ENCODE results near the gene ZSCAN22.

Gene ZSCAN22

DNA sequence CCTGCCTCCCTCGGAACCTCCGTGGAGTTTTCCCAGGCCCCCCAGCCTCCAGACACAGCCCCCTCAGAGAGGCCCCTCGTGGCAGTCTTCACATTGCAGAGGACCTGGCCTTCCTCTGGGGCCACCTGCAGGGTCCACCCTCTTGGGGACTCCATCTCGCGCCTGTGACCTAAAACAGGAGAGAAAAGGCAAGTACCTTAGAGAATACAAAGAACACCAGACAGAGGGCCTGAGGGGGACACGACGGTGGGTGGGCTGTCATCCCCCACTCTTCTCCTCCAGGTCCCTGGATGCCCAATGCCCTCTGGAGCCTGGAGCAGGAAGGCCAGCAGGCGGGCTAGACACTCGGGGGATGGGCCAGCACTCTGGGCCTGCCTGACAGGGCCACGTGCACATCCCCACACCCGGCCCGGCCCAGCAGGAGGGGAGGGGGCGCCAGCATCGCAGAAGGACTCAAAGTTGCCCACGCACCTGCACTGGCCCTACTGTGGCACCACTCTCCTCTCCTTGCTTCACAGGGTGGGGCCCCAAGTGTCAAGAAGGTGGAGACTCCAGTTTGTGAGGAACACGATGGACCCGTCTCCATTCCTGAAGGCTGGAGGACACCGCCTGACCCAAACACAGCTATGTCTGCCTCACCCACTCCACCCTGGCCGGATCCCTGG, 30.8 kb downstream of the ZSCAN22 start:
- no peak overlapping the region for H3K27ac ChIP-seq
- no peak for TF ChIP-seq ZFX (IDR thresholded peaks at IDR 0.05)
- TF ChIP-seq, protein P1, sequence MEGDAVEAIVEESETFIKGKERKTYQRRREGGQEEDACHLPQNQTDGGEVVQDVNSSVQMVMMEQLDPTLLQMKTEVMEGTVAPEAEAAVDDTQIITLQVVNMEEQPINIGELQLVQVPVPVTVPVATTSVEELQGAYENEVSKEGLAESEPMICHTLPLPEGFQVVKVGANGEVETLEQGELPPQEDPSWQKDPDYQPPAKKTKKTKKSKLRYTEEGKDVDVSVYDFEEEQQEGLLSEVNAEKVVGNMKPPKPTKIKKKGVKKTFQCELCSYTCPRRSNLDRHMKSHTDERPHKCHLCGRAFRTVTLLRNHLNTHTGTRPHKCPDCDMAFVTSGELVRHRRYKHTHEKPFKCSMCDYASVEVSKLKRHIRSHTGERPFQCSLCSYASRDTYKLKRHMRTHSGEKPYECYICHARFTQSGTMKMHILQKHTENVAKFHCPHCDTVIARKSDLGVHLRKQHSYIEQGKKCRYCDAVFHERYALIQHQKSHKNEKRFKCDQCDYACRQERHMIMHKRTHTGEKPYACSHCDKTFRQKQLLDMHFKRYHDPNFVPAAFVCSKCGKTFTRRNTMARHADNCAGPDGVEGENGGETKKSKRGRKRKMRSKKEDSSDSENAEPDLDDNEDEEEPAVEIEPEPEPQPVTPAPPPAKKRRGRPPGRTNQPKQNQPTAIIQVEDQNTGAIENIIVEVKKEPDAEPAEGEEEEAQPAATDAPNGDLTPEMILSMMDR (conservative IDR thresholded peaks at IDR 0.05), result no peak

DNA sequence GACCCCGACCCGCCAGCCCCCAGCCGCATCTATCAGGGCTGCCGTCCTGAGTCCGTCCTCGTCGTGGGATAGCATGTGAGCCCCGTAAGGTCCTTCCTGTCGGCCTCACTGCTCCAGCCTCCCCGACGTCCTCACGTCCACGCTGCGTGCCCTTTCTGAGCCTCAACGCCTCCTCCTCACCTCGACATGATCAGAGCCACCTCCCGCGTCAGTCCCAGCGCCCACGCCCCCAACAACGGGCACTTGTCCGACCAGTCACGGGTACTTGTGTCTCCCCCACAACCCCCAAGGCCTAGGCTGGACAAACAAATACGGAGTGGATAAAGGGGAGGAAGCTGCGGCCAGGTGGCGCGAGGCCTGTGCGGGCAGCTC, 35.1 kb downstream of the ZSCAN22 start:
- TF ChIP-seq, protein P1 (conservative IDR thresholded peaks at IDR 0.05), result no peak
- no peak for TF ChIP-seq ZFX (IDR thresholded peaks at IDR 0.05)
- H3K27ac ChIP-seq, result peak overlapping the region; percentile 88

DNA sequence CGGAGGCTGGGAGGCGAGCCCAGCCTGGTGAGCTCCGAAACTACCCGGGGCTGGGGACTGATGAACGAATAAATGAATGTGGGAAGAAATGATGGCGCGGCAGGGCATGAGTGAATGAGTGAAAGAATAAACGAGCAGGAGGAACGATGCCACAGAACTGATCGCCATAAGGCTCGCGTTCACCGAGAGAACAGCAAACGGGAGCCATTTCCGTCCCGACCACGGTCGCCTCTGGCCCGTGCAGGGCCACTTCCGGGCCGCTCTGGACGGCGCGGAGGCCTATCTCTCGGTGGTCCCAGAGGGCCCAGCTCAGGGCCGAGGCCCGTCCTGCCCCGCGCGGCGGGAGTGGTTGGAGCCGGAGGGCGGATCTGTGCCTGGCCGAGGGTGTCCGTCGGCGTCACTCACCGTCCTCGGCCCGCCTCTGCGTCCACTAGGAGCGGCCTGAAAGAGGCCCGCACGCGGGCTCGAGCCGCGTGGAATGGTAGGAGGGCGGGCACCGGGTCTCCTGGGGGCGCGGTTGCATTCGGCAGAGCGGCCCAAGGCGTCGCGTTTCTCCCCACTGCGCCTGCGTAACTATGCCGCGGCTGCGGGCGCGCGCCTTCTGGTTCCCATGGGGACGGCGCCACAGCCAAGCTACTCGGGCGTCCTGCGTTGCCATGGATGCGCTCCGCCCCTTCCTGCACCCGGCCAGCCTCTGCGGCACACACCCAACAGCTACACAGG, 35.6 kb downstream of the ZSCAN22 start, which contains the start of gene ZNF497:
TSS of gene ZNF497 (minus strand) at position 480 of the 723 bp plus-strand sequence. CDS start 5,116 bp downstream, outside the sequence.
- peak within 1 kb of the TSS; percentile 88 for H3K27ac ChIP-seq
- peak; percentile 93 for TF ChIP-seq ZFX (IDR thresholded peaks at IDR 0.05)
- TF ChIP-seq, protein P1 (conservative IDR thresholded peaks at IDR 0.05), result no peak

DNA sequence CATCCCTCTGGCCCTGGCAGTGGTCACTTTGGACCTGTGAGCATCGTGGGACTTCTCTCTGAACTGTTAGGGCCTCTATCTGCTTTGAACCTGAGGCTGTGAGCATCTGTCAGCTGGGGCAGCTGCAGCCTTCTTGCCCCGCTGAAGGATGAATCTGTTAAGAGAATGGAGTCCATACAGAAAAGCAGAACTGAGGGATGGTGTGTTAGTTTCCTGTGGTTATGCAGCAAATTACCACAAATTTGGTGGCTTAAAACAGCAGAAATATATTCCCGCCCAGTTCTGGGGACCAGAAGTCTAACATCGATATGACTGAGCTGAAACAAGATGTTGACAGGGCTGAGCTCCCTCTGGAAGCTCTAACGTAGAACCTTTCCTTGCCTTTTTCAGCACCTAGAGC, 37.4 kb downstream of the ZSCAN22 start:
- H3K27ac ChIP-seq, result no peak overlapping the region
- TF ChIP-seq, protein P1 (conservative IDR thresholded peaks at IDR 0.05), result no peak
- TF ChIP-seq ZFX (IDR thresholded peaks at IDR 0.05), result no peak

DNA sequence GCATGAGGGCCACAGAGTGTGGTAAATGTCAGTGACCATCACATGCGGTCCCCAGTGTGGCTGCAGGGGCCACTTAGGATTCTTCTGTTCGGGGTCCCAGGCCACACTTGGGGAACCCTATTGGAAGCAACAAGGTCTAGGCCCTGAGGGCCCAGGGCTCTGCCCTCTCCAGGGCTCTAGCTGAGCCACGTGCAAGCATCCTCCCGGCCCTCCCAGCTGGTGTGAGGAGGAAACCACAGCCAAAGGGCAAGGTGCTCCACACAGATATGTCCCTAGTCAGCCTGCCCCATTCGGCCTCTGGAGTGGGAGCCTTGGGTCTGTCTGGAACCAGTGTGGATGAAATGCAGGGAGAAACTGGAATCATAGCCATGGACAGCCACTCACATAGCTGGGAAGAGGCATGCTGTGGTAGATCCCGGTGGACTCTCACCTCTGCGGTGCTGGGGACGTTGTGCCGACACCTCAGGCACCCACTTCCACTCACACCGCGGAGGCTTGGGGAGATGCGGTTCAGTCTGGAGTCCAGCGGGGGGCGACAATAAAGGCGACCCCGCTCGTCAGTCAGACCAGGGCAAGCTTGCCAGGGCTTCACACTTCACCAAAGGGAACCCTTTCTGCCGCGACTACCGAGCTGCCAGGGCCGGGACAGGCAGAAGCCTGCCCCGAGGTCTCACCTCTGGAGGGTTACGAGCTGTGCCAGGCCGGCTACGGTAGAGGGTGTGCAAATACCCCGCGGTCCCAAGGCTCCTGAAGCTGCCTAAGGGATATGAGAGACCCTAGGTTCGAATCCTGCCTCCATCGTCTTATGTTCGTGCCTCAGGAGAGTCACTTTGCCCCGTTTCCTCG, 40.0 kb downstream of the ZSCAN22 start:
- TF ChIP-seq, protein P1 (conservative IDR thresholded peaks at IDR 0.05), result no peak
- no peak for TF ChIP-seq ZFX (IDR thresholded peaks at IDR 0.05)
- H3K27ac ChIP-seq, result no peak overlapping the region

DNA sequence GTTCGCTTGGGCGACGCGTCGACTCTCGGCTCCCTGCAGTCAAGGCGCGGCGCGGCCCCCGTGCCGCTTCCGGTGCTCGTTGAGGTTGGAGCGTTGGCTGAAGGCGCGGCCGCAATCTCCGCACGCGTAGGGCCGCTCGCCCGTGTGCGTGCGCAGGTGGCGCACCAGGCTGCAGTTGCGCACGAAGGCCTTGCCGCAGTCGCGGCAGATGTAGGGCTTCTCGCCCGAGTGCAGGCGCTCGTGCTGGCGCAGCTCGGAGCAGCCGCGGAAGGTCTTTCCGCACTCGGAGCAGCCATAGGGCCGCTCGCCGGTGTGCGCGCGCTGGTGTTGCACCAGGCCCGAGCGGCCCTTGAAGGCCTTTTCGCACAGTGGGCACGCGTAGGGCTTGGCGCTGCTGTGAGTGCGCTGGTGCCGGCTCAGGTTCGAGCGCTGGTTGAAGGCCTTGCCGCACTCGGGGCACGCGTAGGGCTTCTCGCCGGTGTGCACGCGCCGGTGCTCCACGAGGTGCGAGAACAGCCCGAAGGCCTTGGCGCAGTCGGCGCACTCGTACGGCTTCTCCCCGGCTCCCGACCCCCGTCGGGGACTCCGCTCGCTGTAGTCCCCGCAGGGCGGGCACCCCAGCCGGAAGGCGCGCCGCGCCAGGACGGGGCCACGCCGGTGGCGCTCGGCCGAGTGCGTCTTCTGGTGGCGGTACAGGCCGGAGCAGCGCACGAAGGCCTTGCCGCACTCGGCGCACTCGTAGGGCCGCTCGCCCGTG, 41.1 kb downstream of the ZSCAN22 start:
- no peak for TF ChIP-seq ZFX (IDR thresholded peaks at IDR 0.05)
- TF ChIP-seq, protein P1 (conservative IDR thresholded peaks at IDR 0.05), result no peak
- no peak overlapping the region for H3K27ac ChIP-seq
